DND-41 (cell line): ENCODE measurements around the gene SLC24A3.

ENCODE experiments used
- ATAC-seq: fragments of 200-7000 bp; cut with Tn5 transposase; 3 replicates; pipeline ENCODE4 v1.9.1; 2021; ENCODE audit warnings: low read depth; ENCODE audit not compliant: insufficient read depth
- DNase-seq: peaks from one replicate; pipeline ENCODE4 v3.0.0-alpha.2; 2020
- H2AFZ ChIP-seq: 2 replicates; pipeline ENCODE4 v1.6.0; 2012; ENCODE audit warnings: low read depth, low read length
- H3K27ac ChIP-seq: 2 replicates; pipeline ENCODE4 v1.5.1; 2012; ENCODE audit warnings: low read length, inconsistent platforms
- H3K27me3 ChIP-seq: fragments of 200-600 bp; sonication (generic); 2 replicates; pipeline ENCODE4 v1.6.0; 2012; ENCODE audit warnings: low read length, mild to moderate bottlenecking, inconsistent platforms; ENCODE audit not compliant: insufficient read depth, poor library complexity
- H3K36me3 ChIP-seq: 2 replicates; pipeline ENCODE4 v1.5.1; 2012; ENCODE audit warnings: low read length, inconsistent platforms; ENCODE audit not compliant: insufficient read depth
- H3K4me1 ChIP-seq: 2 replicates; pipeline ENCODE4 v1.5.1; 2012; ENCODE audit warnings: mild to moderate bottlenecking, low read length; ENCODE audit not compliant: insufficient read depth
- H3K4me2 ChIP-seq: 2 replicates; pipeline ENCODE4 v1.6.0; 2012; ENCODE audit warnings: mild to moderate bottlenecking, moderate library complexity, low read length, inconsistent platforms; ENCODE audit not compliant: insufficient read depth
- H3K4me3 ChIP-seq, 2 experiments: fragments of 200-600 bp in 1 of 2; shearing (Covaris generic) in 1 of 2; 2 replicates each; pipeline ENCODE4 v1.5.1; 2012 to 2016; ENCODE audit warnings: inconsistent platforms in 2 of 2, low read length in 2 of 2, mild to moderate bottlenecking in 2 of 2, low read depth in 1 of 2, moderate library complexity in 1 of 2
- H3K79me2 ChIP-seq: 2 replicates; pipeline ENCODE4 v1.6.0; 2012; ENCODE audit warnings: low read length, inconsistent platforms; ENCODE audit not compliant: insufficient read depth
- H3K9ac ChIP-seq: 2 replicates; pipeline ENCODE4 v1.6.0; 2012; ENCODE audit warnings: low read depth, mild to moderate bottlenecking, inconsistent platforms, low read length, moderate library complexity
- H3K9me3 ChIP-seq: 2 replicates; pipeline ENCODE4 v1.5.1; 2012; ENCODE audit warnings: low read length, moderate library complexity, mild to moderate bottlenecking, inconsistent platforms; ENCODE audit not compliant: insufficient read depth, severe bottlenecking
- H4K20me1 ChIP-seq: 2 replicates; pipeline ENCODE4 v1.6.0; 2012; ENCODE audit warnings: low read length; ENCODE audit not compliant: insufficient read depth
- EZH2 ChIP-seq: IDR thresholded peaks from 3 replicates; pipeline ENCODE4 v1.6.1; 2012; ENCODE audit warnings: borderline replicate concordance, low read depth, mild to moderate bottlenecking, moderate library complexity, low read length, inconsistent platforms; ENCODE audit not compliant: severe bottlenecking
- TF ChIP-seq, protein P1 (sequence below): IDR thresholded peaks from 2 replicates; pipeline ENCODE4 v1.5.1; 2012; ENCODE audit warnings: borderline replicate concordance, low read length, moderate library complexity, mild to moderate bottlenecking; ENCODE audit not compliant: poor library complexity, severe bottlenecking; ENCODE audit errors: extremely low read depth

SLC24A3 gene

GRCh38 chr20:19771031-19771430 lies 558.6 kb downstream of the SLC24A3 start:
- H3K9ac ChIP-seq, result no peak overlapping the region
- no peak overlapping the region for H3K27ac ChIP-seq
- TF ChIP-seq, protein P1, sequence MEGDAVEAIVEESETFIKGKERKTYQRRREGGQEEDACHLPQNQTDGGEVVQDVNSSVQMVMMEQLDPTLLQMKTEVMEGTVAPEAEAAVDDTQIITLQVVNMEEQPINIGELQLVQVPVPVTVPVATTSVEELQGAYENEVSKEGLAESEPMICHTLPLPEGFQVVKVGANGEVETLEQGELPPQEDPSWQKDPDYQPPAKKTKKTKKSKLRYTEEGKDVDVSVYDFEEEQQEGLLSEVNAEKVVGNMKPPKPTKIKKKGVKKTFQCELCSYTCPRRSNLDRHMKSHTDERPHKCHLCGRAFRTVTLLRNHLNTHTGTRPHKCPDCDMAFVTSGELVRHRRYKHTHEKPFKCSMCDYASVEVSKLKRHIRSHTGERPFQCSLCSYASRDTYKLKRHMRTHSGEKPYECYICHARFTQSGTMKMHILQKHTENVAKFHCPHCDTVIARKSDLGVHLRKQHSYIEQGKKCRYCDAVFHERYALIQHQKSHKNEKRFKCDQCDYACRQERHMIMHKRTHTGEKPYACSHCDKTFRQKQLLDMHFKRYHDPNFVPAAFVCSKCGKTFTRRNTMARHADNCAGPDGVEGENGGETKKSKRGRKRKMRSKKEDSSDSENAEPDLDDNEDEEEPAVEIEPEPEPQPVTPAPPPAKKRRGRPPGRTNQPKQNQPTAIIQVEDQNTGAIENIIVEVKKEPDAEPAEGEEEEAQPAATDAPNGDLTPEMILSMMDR, result no peak
- no peak for TF ChIP-seq EZH2

More at GRCh38 chr20:19771031-19771430, 558.6 kb downstream of the SLC24A3 start:
- Histone ChIP-seq H4K20me1 (no peaks in the 10 kb centered on the region), H3K4me1 (no peaks in the 10 kb centered on the region), H3K9me3 (no peaks in the 10 kb centered on the region), H2AFZ (no peak overlapping the region), H3K27me3 (no peaks in the 10 kb centered on the region), H3K36me3 (no peaks in the 10 kb centered on the region), H3K4me3 (no peak overlapping the region), H3K4me2 (no peak overlapping the region), H3K79me2 (no peaks in the 10 kb centered on the region)
- DNase-seq (no peak), ATAC-seq (no peak)
